Measurements from ENCODE around the gene CENPO.
"Not testable (repeated sequence)": the region's sequence is repeated elsewhere in the genome, so short reads cannot be mapped to it uniquely, and the experiment has no call there.

CENPO gene

GRCh38 chr2:24791452-24791851 lies 1.8 kb upstream of the CENPO start:
- DNase-seq, result no peak

- no peak for DNase-seq
These were observed 717 bp upstream of the CENPO start for GRCh38 chr2:24792542-24792873.

- no peak for DNase-seq
These were observed 673 bp downstream of the CENPO start for GRCh38 chr2:24793761-24794435.

- DNase-seq, result no peak
These were observed 4.4 kb downstream of the CENPO start for GRCh38 chr2:24797644-24798043.

GRCh38 chr2:24800487-24800886 lies 7.3 kb downstream of the CENPO start:
- not testable (repeated sequence) for DNase-seq

GRCh38 chr2:24805811-24806660 lies 12.8 kb downstream of the CENPO start:
- DNase-seq, result not testable (repeated sequence)

- no peak for DNase-seq
These were observed 13.4 kb downstream of the CENPO start for GRCh38 chr2:24806661-24807036.

GRCh38 chr2:24809316-24810007 lies 16.2 kb downstream of the CENPO start:
- no peak for DNase-seq

- DNase-seq, result no peak
These were observed 20.5 kb downstream of the CENPO start for GRCh38 chr2:24813691-24814137.

GRCh38 chr2:24814516-24814915 lies 21.3 kb downstream of the CENPO start:
- no peak for DNase-seq

GRCh38 chr2:24815171-24815570 lies 21.9 kb downstream of the CENPO start:
- no peak for DNase-seq

- DNase-seq, result no peak
These were observed 23.2 kb downstream of the CENPO start for GRCh38 chr2:24816404-24816803.

- DNase-seq, result no peak
These were observed 23.7 kb downstream of the CENPO start for GRCh38 chr2:24816884-24817283.

GRCh38 chr2:24818721-24819167 lies 25.5 kb downstream of the CENPO start:
- no peak for DNase-seq

- DNase-seq, result no peak
These were observed 26.4 kb downstream of the CENPO start for GRCh38 chr2:24819442-24820174.

GRCh38 chr2:24820175-24820513 lies 26.9 kb downstream of the CENPO start:
- no peak for DNase-seq

GRCh38 chr2:24820598-24821432 lies 27.6 kb downstream of the CENPO start:
- no peak for DNase-seq

GRCh38 chr2:24821433-24821891 lies 28.2 kb downstream of the CENPO start:
- DNase-seq, result no peak

- DNase-seq, result no peak
These were observed 29.0 kb downstream of the CENPO start for GRCh38 chr2:24822049-24822706.

GRCh38 chr2:24824071-24824588 lies 30.9 kb downstream of the CENPO start:
- no peak for DNase-seq
